LoVo (cell line): ENCODE results near the gene MT3.

Source experiments
- DNase-seq: peaks from one replicate; pipeline ENCODE4 v3.0.0-alpha.2; 2016; ENCODE audit warnings: low spot score

Gene MT3

GRCh38 chr16:56589141-56590039 is at the start of gene MT3:
TSS of gene MT3 (plus strand) at chr16:56589528. CDS start at chr16:56589591, 63 bp downstream.
- peak; percentile 18 for DNase-seq

DNA sequence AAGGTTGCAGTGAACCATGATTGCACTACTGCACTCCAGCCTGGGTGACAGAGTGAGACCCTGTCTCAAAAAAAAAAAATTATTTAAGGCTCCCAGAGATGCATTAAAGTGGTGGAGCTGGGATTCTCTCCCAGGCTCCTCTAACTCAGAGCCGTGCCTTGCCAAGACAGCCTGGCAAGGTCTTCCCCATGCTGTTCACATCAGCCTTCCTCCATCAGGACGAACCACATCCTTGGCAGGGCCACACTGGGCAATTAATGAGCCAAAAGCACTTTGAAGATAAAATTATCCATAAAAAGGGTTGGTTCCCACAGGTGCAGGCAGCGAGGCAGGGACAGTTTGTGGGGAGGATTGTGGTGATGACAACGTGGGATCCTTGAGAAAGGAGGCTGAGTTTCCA is 49.7 kb upstream of the MT3 start:
- no peak for DNase-seq

DNA sequence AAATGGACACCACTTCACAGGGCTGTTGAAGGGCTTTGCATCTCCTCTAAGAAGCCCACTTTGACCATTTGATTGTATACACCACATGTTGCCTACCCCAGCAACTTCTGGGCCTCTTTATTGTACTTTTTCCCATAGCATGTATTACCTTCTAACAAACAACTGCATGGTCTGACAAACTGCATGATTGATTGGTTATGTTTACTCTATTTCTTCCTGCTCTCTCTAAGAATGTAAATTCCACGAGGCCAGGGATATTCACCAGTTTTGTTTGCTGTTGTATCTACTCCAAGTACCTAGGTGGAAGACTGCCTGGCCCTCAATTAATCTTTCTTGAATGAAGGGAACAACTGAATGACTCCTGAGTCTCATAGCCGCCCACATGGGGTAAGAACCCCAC is 47.3 kb upstream of the MT3 start:
- no peak for DNase-seq

DNA sequence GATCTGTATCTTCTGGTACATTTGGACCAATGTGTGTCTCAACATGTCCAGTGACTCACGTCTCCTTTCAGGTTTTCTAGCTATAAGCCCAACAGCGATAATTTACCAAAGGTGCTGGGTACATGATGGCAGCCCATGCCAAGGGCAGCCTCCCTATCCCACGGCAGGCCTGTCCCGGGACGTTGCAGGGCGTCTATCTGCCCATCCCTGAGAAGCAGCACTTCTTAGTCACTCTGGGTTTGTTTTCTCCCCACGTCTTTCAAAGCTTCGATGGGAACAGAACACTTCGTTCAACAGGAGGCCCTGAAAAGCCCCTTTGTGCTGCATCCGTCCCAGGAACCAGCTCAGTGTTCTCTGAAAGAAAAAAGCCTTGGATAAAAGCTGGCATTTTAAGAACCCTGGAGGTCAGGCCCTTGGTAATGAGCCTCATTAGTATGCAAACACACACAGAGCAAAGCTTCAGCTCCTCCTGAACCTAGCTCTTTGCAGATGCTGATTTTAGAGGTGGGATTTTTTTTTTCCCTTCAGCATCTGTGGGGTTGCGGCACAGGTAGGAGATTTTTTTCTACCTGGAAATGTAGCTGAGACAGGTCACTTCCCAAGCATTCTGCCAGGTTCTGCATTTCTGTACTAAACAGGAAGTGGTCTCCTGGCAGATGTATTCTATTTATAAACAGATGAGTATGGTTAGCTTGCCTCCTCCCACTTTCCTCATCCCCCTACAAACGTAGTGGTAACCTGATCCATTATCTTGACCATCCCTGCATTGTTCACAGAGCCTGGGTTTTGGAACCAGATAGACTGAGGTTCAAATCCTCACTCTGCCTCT is 42.0 kb upstream of the MT3 start:
- no peak for DNase-seq

DNA sequence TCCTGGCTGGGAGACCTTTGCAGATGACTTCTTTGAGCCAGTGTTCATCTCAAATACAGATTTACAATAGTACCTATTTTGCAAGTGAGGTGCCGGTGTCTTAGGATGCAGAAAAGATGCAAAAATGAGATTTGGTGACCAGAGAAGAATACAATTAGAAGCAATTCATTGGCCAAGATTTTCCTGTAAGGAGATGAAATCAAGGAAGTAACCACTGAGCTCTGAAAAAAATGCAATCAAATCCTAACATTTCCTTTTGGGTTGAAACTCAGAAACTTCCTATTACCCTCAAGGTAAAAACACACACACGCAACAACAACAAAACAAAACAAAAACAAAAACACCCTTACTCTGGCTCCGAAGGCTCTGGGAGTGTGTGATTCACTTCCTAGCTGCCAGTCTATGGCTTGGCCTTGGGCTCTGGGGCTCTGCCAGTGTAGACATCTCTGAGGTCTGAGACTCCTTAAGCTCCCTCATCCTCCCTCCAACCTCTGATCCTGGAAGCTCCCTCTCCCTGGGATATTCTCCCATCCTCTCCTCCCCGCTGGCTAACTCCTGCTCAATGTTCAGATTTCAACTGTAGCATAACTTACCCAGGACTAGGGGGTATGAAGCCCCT is 41.3 kb upstream of the MT3 start:
- no peak for DNase-seq

DNA sequence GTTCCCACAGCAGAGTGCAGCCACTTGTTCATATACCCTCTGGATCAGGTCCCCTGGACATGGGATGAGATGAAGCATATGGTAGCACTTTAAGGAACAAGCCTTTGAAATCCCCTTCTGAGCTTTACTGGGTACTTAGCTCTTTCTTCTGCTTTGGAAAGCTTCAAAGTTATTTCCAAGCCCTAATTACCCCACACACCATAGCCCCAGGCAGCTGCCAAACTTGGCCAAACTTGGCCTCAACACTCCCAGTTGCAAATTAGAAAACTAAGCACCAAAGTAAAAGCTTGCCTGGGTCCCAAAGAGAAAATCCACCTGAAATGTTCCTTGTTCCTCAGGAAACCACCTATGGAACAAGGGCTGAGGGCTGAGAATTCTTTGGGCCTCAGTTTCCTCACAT is 40.2 kb upstream of the MT3 start:
- DNase-seq = no peak

DNA sequence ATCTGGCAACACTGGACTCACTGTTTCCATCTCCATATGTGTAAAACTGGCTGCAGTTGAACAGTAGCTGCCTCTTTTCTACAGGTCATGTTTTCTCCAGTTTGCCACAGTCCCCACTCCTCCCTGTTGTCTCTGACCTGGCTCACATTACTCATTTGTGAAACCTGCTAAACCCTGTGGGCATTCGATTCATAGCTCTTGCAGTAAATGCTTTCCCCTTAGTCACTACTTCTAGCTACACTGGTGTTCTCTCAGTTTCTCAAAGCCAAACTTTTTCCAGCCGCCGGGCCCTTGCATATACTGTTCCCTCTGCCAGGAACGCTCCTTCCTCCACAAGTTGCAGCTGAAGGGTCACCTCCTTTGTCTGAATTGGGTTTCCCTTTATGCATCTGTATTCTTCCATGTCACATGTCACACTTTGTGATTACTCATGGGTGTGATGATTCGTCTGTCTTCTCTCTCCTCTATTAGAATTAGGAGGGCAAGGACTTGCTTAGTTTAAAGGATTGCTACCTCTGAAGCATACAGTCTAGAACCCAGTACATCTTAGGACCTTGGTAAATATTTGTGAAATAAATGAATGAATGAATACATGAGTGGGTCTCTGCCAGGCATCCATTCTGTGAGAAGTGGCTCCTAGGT is 39.5 kb upstream of the MT3 start:
- no peak for DNase-seq

DNA sequence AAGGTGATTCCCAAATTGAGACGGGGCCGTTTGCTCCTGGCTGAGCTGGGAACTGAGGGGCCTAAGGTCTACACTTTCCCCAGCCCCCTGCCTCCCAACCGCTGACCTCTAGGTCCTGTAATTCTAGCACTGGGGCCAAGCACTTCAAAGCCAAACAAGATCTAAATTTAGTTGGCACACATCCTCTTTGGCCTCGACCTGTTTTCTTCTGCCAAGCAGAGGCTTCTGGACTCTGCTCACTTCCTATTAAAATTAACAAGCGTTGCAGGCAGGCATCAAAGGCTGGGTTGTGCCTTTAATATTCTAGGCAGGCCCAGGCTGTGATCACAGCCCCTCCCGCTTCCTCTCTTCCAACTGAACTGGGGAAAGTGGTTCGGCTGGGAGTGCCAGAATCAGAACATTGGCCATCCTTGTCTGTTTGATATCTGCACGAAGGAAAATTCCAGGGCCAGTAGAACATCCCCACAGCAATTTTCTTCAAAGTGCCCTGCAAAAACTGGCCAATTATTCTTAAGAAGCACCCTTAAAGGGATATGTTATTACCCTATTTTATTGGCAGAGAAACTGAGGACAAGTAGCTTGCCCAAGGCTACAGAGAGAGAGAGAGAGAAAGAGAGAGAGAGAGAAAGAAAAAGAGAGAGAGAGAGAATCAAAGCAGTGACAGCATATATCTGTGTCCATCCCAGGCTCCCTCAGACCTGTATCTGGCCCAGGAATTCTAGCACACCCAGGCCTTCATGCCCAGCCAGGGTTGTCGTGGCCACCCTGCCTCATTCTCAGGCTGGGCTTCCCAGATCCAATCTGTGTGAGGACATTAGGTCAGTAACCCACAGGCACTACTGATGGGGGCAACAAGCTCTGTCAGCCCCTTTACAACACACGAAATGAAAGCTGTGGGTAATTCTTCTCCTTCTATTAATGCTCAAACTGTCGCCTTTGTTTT is 37.3 kb upstream of the MT3 start:
- peak; percentile 42 for DNase-seq

DNA sequence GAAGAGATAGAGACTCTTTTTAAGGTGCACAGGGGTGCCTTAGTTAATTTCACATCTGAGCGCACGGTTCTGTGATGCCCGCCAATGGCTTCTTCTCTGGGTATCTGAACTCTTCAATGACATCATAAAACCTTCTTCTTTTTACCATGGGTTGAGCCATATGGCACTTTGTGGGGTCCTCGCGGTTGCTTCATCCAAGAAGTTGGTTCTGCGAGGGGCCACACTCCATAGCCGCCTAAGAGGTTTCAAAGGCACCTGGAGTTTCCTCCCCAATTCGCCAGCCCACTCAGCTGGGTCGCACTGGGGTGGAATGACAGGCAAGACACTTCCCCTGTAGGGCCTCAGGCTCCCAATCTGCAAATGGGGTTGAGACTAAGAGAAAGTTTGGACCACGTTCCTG is 34.9 kb upstream of the MT3 start:
- DNase-seq = no peak

DNA sequence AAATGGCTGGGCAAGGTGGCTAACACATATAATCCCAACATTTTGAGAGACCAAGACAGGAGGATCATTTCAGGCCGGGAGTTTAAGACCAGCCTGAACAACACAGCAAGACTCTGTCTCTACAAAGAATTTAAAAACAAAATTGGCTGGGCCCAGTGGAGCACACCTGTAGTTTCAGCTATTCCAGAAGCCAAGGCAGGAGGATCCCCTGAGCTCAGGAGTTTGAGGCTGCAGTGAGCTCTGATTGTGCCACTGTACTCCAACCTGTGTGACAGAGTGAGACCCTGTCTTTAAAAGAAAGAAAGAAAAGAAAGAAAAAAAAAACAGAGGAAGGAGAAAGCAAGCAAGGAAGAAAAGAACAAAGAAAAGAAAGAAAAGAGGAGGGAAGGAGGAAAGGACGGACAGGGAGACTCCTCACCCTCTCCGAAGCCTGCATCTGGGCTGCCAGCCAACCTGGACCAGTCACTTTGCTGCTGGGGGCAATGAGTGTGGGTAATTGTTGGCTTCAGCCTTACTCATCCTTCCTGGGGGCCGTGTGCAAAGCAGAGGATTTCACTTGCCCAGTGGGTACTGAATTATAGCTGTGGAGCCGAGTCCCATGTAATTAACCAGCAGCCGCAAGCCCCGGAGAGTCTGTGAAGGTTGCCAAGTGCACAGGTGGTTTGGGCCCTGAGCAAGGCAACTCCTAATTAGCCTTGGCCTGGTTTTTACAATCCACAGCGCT is 31.1 kb upstream of the MT3 start:
- DNase-seq = peak; percentile 25

GRCh38 chr16:56559109-56559508 is 30.2 kb upstream of the MT3 start:
- no peak for DNase-seq

- DNase-seq = no peak
Measured at GRCh38 chr16:56560447-56560846, 28.9 kb upstream of the MT3 start.

GRCh38 chr16:56561126-56561525 is 28.2 kb upstream of the MT3 start:
- DNase-seq = no peak

DNA sequence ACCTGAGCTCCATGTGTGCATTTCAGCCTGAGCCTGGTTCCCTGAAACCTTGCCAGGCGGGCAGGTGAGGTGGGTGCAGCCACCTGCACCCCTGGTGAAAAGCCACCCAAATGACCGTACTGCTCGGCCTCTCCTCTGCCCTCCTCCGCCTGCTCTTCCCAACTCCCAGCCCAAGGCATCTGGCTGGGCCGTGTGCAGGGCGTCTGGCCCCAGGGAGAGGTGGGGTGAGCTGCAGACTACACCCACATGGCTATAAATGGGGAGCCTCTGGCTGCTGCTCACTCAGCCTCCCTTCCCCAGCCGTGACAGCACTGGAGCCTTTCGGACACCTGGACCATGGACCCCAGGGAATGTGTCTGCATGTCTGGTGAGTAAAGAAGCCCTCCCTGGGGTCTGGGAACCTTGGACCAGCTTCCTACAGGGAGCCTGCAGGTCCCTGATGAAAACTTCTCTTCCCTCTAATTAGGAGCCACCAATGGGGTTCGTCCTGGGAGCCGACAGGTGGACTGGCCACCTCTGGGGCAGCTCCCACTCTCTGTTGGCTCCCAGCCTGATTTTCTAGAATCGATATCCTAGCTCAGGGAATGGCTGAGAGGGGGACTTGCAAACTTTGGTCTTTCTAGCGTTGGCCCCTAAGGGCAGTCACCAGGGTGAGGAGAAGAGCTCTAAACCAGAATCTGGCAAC is 24.4 kb upstream of the MT3 start, which contains the start of gene MT4:
Gene MT4 (plus strand): TSS at position 281 of the 685 bp plus-strand sequence. CDS start 56 bp downstream, at position 337.
- no peak for DNase-seq

GRCh38 chr16:56569971-56570370 is 19.4 kb upstream of the MT3 start:
- DNase-seq = no peak

GRCh38 chr16:56571525-56571924 is 17.8 kb upstream of the MT3 start:
- no peak for DNase-seq

GRCh38 chr16:56574625-56575024 is 14.7 kb upstream of the MT3 start:
- DNase-seq = no peak

DNA sequence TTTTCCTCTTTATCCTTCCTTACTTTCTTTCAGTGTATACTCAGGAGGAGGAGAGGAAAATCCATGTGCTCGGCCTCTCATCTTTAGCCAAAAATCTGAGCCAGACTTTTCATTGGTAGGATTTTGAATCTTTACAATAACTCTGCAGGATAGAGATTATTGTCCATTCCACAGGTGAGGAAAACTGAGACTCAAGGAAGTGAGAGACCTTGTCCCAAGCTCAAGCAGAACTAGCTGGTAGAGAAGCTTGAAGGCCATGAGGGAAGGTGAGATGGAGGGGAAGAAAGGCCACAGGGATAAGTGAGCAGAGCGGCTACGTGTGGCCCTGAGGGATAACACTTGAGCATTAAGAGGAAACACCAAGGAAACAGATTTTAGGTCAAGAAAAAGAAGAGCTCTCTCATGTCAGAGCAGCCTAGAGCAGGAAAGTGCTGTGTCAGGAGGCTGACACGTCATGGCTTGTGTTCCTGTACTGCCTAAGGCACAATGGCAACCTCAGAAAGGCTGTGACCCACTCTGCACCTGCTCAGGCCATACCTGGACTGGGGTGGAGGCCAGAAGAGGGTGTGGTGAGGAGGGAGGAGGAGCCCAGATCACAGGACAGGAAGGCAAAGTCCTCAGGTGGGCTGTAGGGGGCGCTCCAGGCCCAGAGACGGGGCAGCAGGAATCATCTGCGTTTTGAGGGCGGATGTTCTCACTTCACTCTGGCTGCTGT is 12.6 kb upstream of the MT3 start:
- peak; percentile 84 for DNase-seq

- no peak for DNase-seq
Measured at GRCh38 chr16:56577300-56577625, 12.1 kb upstream of the MT3 start.
